GM19455 (cell line): Measurements from ENCODE around the gene TFG.

Experiments
- ATAC-seq: cut with Tn5 transposase; IDR thresholded peaks from one replicate; pipeline ENCODE4 v1.9.1; 2021; ENCODE audit not compliant: unreplicated experiment

Gene TFG

DNA sequence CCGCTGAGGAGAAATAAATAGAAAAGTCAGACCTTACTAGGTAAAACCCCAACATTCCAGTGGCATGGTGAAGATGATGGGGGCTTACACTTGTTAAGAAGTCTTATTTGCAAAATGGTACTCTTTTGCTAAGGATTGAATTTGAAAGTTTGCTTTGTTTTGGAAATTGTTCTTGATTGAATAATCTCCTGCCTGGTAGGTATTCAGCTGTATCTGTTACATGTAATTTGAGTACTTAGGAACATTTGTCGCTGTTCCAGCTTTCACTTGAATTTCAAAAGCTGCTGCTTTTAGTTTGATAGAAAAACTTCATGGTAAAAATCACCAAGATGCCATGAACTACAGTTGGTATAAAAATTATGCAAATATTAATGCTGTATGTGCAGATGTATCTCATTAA, 44.6 kb downstream of the TFG start:
- ATAC-seq, result no peak

GRCh38 chr3:100754563-100755334, 45.5 kb downstream of the TFG start:
- ATAC-seq, result no peak

- ATAC-seq, result no peak
Observed at GRCh38 chr3:100756441-100756840, 47.1 kb downstream of the TFG start.

- no peak for ATAC-seq
Observed at GRCh38 chr3:100759159-100759558, 49.9 kb downstream of the TFG start.

DNA sequence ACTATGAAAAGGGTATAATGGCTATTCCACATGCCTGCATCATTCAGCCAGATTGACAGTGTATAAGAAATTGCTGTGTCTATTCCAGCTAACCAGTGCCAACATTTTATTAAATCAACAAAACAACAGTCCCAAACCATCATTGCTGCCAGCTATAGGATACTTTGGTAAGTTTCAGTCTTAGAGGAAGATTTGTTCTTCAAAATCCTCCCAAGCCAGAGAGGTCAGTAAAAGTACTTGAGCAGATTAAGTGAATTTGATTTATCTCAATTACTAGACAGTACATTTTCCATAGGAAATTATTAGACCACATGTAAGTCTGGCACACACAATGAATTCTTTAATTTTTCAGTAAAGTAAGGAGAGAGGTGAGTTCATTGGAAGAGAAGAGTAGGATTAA, 50.7 kb downstream of the TFG start:
- ATAC-seq, result no peak

DNA sequence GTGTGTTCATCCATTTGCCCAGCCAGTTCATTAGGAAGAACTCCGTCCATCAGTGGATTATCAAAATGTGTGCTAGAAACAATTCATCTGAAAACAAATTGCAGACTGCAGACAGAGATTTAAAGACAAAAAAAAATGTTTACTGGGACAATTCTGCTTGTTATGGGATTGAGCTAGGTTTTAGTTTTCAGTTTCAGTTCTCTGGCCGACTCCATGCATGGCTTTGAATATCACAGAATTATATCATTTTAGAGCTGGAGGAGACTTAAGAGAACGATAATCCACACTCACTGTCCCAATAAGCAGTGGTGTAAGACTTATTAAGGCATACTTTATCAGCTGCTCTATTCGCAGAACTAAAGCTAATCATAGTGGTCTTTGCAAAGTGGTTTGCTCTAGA, 51.1 kb downstream of the TFG start:
- ATAC-seq, result no peak

- no peak for ATAC-seq
Observed at GRCh38 chr3:100761211-100761942, 52.1 kb downstream of the TFG start.

GRCh38 chr3:100761951-100762350, 52.7 kb downstream of the TFG start:
- no peak for ATAC-seq

GRCh38 chr3:100765437-100765975, 56.2 kb downstream of the TFG start:
- ATAC-seq, result no peak

GRCh38 chr3:100766069-100766468, 56.8 kb downstream of the TFG start:
- no peak for ATAC-seq

DNA sequence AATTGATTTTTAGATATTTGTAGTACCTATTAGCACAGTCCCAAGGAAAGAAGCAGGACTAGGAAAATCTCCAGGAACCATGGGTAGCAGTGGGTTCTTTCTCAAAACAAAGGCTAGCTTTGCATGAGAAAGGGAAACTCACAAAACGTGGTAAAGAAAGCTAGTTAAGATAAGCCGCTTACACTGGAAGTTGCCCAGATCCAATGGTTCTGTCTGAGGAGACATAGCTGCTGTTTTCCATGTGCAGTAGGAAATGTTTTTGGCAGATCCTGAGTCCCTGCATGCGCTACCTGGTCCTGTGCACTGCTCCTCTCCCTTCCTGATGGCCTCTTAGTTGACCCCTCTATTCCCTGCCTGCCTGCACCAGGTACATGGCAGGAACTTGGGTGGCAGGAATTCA, 60.4 kb downstream of the TFG start:
- no peak for ATAC-seq

GRCh38 chr3:100775226-100775625, 65.9 kb downstream of the TFG start:
- ATAC-seq, result no peak

DNA sequence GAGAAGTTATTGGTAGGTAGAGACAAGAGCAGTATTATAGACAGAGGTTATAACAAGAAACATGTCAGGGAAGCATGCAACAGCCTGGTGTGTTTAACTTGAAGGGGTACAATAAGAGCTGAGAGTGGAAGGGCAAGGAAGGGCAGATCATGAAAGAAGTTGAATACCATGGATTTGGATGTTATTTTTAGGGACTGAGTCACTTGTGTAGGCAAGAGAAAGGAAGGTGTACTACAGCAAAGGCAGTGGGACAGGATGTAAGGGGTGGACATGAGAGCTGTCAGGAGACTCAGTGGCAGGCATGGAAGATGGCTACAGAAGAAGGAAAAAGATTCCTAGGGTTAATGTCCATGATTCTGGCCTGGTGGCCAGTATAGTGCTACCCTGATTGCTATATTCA, 66.4 kb downstream of the TFG start:
- ATAC-seq, result no peak

DNA sequence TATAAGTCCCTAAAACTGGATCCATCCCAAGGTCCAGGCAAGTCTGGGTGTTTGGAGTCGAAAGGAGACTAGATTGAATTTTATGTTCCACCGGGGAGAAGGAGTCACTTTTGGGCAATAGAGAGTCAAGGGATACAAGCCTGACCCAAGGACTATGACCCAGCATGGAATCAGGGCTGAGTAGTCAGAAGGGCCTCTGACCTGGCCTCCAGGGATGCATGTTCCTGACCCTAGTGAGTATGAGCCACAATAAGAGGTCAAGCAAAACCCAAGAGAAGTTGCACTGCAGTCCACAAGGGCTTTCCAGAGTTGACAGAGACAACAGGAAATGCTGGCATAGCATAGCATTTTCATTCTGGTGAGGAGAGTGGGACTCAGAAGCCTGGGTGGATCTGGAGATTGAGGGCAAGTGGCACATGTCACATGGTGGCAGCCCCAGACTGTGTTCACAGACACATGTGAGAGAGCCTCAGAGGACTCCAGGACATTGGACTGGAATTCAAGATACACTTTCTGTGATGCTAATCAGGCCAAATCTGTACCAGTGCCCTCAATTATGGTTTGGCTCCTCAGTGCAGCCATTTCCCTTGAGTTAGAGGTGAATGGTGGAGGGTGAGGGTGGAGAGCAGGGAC, 66.9 kb downstream of the TFG start:
- ATAC-seq, result no peak

- no peak for ATAC-seq
Observed at GRCh38 chr3:100776746-100777145, 67.5 kb downstream of the TFG start.

DNA sequence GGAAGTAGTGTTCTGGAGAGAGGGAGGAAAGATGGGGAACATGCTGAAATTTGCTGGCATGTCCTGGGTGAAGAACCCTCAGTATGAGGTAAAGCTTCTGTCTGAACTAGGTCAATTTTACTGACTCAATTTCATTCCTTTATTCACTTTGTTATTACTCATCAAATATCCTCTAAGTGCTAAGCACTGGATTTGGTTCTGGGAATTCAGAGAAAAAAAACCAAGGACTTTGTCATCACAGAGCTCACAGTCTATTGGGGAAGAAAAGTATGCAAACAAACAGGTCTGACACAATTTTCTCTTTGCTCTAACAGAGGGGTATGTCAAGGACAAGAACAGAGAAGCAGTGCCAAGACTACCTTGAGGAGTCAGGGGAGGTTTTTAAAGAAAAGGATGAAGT, 68.0 kb downstream of the TFG start:
- ATAC-seq, result no peak

DNA sequence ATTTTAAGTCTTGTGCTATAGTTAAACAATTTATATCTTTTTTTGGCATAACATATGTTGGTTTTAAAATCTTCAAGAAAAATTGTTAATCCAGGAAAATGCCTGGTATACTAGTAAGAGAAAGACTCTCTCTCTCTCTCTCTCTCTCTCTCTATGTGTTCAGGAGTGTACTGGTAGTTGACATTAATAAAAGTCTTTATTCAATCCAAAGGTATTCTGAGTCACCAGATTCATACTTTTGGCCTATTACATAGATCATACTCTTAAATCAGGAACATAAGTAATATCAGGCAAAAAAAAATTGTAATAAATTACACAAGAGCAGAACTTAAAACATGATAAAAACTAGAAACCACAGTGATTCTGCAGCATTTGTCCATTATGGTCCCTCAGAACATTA, 70.2 kb downstream of the TFG start:
- no peak for ATAC-seq

DNA sequence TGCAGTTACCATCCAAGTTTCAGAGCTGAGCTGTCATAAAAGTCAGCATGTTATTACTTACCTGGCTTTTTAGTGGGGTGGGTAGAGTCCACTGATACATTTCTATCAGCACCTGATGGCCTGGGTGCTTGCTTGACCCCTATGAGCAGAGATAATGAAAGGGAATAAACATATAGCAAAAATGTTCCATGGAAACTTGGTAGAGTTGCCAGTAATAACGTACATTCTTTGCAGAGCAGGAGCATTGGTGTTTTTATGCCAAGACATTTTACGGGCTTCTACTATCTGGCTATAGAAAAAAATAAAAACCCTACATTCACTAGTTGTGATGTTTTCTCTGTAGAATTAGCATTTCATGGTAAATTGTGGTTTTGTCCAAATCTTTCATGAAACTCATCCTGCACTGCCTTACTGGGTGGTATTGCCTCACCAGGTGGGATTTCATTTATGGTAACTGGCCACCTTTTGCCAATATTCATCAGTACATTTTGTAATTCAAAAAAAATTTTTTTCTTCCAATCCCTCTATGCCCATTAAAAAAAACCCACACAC, 70.9 kb downstream of the TFG start:
- ATAC-seq, result no peak

DNA sequence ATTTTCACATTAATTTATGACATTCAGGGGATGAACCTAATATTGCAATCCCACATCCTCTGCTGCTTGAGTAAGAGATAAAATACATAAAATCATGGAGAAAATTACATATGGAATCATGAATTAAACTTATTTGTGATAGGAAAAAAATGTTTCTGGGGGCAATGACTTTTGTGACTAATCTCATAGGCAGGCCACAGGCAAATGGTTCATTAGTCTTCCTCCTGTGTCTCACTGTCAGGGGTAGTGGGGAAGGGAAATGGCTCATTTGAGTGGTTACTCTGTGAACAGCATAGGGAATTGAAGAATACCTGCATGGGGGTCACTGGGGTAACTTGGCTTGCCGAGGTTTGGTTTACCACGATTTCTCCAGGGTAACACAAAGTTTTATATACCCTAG, 72.0 kb downstream of the TFG start:
- no peak for ATAC-seq

GRCh38 chr3:100782348-100782747, 73.1 kb downstream of the TFG start:
- ATAC-seq, result no peak

- ATAC-seq, result no peak
Observed at GRCh38 chr3:100782906-100783305, 73.6 kb downstream of the TFG start.

DNA sequence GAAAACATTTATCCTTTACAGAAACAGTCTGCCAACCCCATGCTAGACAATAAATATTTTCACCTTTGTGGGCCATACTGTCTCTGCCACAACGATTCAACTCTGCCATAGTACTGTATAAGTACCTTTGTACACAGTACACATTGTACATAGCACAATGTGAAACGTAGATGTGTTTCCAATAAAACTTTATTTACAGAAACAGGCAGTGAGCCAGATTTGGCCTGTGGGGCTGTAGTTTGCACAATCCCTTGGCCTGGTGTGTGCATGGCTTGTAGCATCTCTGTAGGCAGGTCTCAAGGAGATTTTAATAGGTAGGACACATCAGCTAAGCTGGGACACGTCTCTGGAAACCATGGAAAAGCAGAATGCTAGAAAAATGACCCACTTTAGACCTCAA, 74.3 kb downstream of the TFG start:
- no peak for ATAC-seq
